Measurements from ENCODE around the gene FOXE1.
A peak's percentile ranks its signal among the peaks of the same experiment; 100 is the strongest.

FOXE1 gene

GRCh38 chr9:97848215-97848479, 4.9 kb upstream of the FOXE1 start:
- no peak overlapping the region for H3K4me3 ChIP-seq (ENCODE audit: low read depth, low read length)
- ChIA-PET POLR2A (no interaction called here), CTCF (no interaction called here)
- H3K36me3 ChIP-seq (ENCODE audit: control insufficient read depth in 2 of 2, insufficient read depth in 1 of 2, low read length in 2 of 2), result no peaks in the 10 kb centered on the region
- H3K27ac ChIP-seq (ENCODE audit: extremely low read depth, low read depth, low read length), result no peak overlapping the region
- no peaks in the 10 kb centered on the region for H3K9me3 ChIP-seq (ENCODE audit: control insufficient read depth, insufficient read depth, low read depth, low read length)
- H3K4me1 ChIP-seq (ENCODE audit: control insufficient read depth, insufficient read depth, low read length), result peaks cover 7% of the 10 kb centered on the region; the same call in 1 of the 2 replicates
- no peak for TF ChIP-seq BCL6B (tag by site-specific recombination; IDR thresholded peaks at IDR 0.05)
- no peak for TF ChIP-seq ZNF768 (tag by site-specific recombination; IDR thresholded peaks at IDR 0.05)
- TF ChIP-seq ZFP69B (tag by site-specific recombination; IDR thresholded peaks at IDR 0.05), result no peak
- no peak for TF ChIP-seq ZNF837 (tag by site-specific recombination; IDR thresholded peaks at IDR 0.05)
- TF ChIP-seq ZBTB26 (tag by site-specific recombination; optimal IDR thresholded peaks at IDR 0.05), result no peak
- no peak for TF ChIP-seq SALL2 (tag by site-specific recombination; IDR thresholded peaks at IDR 0.05; ENCODE audit: borderline replicate concordance)
- no peak for TF ChIP-seq ZNF433 (tag by site-specific recombination; IDR thresholded peaks at IDR 0.05; ENCODE audit: low read depth)
- TF ChIP-seq ZSCAN30 (tag by site-specific recombination; IDR thresholded peaks at IDR 0.05), result no peak
- TF ChIP-seq HOXC10 (CRISPR knock-in tag; IDR thresholded peaks at IDR 0.05), result no peak
- TF ChIP-seq ZNF10 (tag by site-specific recombination; IDR thresholded peaks at IDR 0.05), result no peak
- no peak for TF ChIP-seq HOXD13 (CRISPR knock-in tag; IDR thresholded peaks at IDR 0.05; ENCODE audit: borderline replicate concordance)
- TF ChIP-seq ZFHX2 (tag by site-specific recombination; conservative IDR thresholded peaks at IDR 0.05), result no peak
- no peak for TF ChIP-seq ZNF214 (tag by site-specific recombination; IDR thresholded peaks at IDR 0.05; ENCODE audit: borderline replicate concordance)

GRCh38 chr9:97848480-97849237, 4.4 kb upstream of the FOXE1 start:
- ChIA-PET POLR2A (interaction anchor here (0.6 kb wide), 1 partner anchor 38 kb away, joined by 8 read pairs; no protein-coding TSS in a partner anchor), CTCF (no interaction called here)
- Histone ChIP-seq H3K36me3 (ENCODE audit: control insufficient read depth in 2 of 2, insufficient read depth in 1 of 2, low read length in 2 of 2) (no peaks in the 10 kb centered on the region), H3K27ac (ENCODE audit: extremely low read depth, low read depth, low read length) (no peak overlapping the region), H3K4me1 (ENCODE audit: control insufficient read depth, insufficient read depth, low read length) (peaks cover 7% of the 10 kb centered on the region; the same call in 1 of the 2 replicates), H3K9me3 (ENCODE audit: control insufficient read depth, insufficient read depth, low read depth, low read length) (no peaks in the 10 kb centered on the region), H3K4me3 (ENCODE audit: low read depth, low read length) (no peak overlapping the region)
- TF ChIP-seq ZNF600 (tag by site-specific recombination; IDR thresholded peaks at IDR 0.05), result 0 out of 2 replicates have a peak, but pooled peaks have one; percentile 30
- TF ChIP-seq ZNF571 (tag by site-specific recombination; IDR thresholded peaks at IDR 0.05), result no peak
- TF ChIP-seq ZNF837 (tag by site-specific recombination; IDR thresholded peaks at IDR 0.05), result no peak
- no peak for TF ChIP-seq INSM2 (tag by site-specific recombination; IDR thresholded peaks at IDR 0.05)
- TF ChIP-seq ZNF513 (tag by site-specific recombination; IDR thresholded peaks at IDR 0.05), result no peak

All from HEK293 (cell line).